Fibroblast of lung (primary cell): ENCODE results near the gene ASGR1. TPM values are rescaled to one million over a fixed set of nuclear protein-coding genes. Genes with fewer than 3 reads are reported as not detected.

Experiments
- DNase-seq, 2 donors: peaks; one replicate each; pipeline versions ENCODE4 v3.0.0 to v3.0.0-alpha.2; 2010; ENCODE audit warnings: low read depth in 2 of 2
- H2AFZ ChIP-seq: 2 replicates; pipeline ENCODE4 v1.5.1; 2012; ENCODE audit warnings: low read length, control low read depth, inconsistent platforms
- H3K27ac ChIP-seq: 2 replicates; pipeline ENCODE4 v1.5.1; 2011; ENCODE audit warnings: low read length, control low read depth; ENCODE audit not compliant: insufficient read depth
- H3K27me3 ChIP-seq: 2 replicates; pipeline ENCODE4 v1.5.1; 2011; ENCODE audit warnings: mild to moderate bottlenecking, low read length; ENCODE audit not compliant: control insufficient read depth, insufficient read depth
- H3K36me3 ChIP-seq: 2 replicates; pipeline ENCODE4 v1.5.1; 2011; ENCODE audit warnings: low read length; ENCODE audit not compliant: control insufficient read depth, insufficient read depth
- H3K4me1 ChIP-seq: 2 replicates; pipeline ENCODE4 v1.5.1; 2011; ENCODE audit warnings: low read length; ENCODE audit not compliant: control insufficient read depth, insufficient read depth; ENCODE audit errors: extremely low read depth
- H3K4me2 ChIP-seq: 2 replicates; pipeline ENCODE4 v1.5.1; 2011; ENCODE audit warnings: low read length, control low read depth; ENCODE audit not compliant: insufficient read depth; ENCODE audit errors: extremely low read depth
- H3K4me3 ChIP-seq, 4 experiments: fragments of 200-600 bp in 1 of 4; sonication (generic) in 1 of 4; replicated peaks in 1 of 4; 2 replicates each; pipeline ENCODE4 v1.5.1; 2011 to 2016; ENCODE audit warnings: low read length in 4 of 4, low read depth in 3 of 4, mild to moderate bottlenecking in 3 of 4, control low read depth in 2 of 4, inconsistent platforms in 1 of 4, mixed read lengths in 1 of 4; ENCODE audit not compliant: insufficient read depth in 1 of 4; ENCODE audit errors: control extremely low read depth in 1 of 4
- H3K79me2 ChIP-seq: 2 replicates; pipeline ENCODE4 v1.5.1; 2012; ENCODE audit warnings: mild to moderate bottlenecking, low read length, inconsistent platforms; ENCODE audit not compliant: control insufficient read depth, insufficient read depth
- H3K9ac ChIP-seq: 2 replicates; pipeline ENCODE4 v1.5.1; 2011; ENCODE audit warnings: mild to moderate bottlenecking, low read length, control low read depth; ENCODE audit not compliant: insufficient read depth
- H3K9me3 ChIP-seq: 2 replicates; pipeline ENCODE4 v1.5.1; 2012; ENCODE audit warnings: low read depth, low read length; ENCODE audit not compliant: control insufficient read depth, insufficient read depth
- H4K20me1 ChIP-seq: 2 replicates; pipeline ENCODE4 v1.5.1; 2011; ENCODE audit warnings: low read length; ENCODE audit not compliant: control insufficient read depth, insufficient read depth; ENCODE audit errors: extremely low read depth
- EZH2 ChIP-seq: IDR thresholded peaks from 2 replicates; pipeline ENCODE4 v1.5.1; 2012; ENCODE audit warnings: low read length, control low read depth, mild to moderate bottlenecking; ENCODE audit errors: missing control alignments
- polyA plus RNA-seq, 2 donors: library from polyadenylated mRNA; depleted of rRNA in 1 of 2; stranded (reverse) in 1 of 2; unstranded in 1 of 2; fragments of >200 nt; gene quantifications; 2 replicates each; pipeline ENCODE4 v1.2.1, GENCODE V29; 2011 to 2012; ENCODE audit warnings: missing spikeins in 1 of 2
- total RNA-seq: library from RNA; depleted of rRNA; stranded (reverse); fragments of >200 nt; gene quantifications from 2 replicates; pipeline ENCODE4 v1.2.1, GENCODE V29; 2014
- TF ChIP-seq, protein P1 (sequence below), 2 donors: IDR thresholded peaks in 1 of 2; conservative IDR thresholded peaks in 1 of 2; 1 replicate in 1 of 2; 2 replicates in 1 of 2; pipeline ENCODE4 v1.5.1; 2011 to 2012; ENCODE audit warnings: low read length in 2 of 2, control low read depth in 1 of 2, inconsistent platforms in 1 of 2, low read depth in 1 of 2, mild to moderate bottlenecking in 1 of 2

ASGR1 gene
- total and polyA plus RNA-seq, 2 donors (not counting 1 experiment from before 2014, with no cell fraction given): 0.14 to 0.66 TPM

DNA sequence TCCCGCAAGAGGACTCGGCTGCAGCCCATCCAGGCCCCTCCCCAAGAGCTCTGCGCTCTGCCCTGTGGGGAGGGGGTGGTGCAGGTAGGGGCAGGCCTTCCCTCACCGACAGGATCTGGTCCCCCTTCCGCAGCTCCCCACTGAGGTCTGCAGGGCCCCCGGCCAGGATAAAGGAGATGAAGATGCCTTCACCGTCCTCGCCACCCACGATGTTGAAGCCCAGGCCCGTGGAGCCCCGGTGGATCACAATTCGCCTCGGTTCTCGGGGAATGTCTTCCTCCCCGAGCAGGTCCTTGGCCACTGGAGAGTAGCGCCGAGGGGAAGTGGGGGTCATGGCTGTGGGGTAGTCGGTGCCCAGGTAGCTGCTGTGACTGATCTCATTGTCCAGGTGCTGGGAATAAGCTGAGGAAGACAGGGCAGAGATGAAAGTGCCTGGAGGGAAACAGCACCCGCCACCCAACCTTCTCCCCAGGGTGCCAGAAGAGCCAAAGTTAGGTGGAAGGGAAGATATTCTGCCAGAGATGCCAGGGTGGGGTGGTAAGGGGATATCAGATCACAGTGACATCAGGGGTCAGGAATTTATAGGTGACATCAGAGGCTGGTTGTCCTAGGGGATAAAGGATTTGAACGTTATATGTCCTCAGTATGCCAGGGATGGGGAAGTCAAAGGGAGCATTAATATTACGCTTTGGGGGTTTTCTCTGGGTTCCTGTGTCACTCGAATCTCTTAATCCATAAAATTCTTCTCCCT, 17.7 kb upstream of the ASGR1 start:
- no peak overlapping the region for H3K27ac ChIP-seq
- TF ChIP-seq, protein P1, sequence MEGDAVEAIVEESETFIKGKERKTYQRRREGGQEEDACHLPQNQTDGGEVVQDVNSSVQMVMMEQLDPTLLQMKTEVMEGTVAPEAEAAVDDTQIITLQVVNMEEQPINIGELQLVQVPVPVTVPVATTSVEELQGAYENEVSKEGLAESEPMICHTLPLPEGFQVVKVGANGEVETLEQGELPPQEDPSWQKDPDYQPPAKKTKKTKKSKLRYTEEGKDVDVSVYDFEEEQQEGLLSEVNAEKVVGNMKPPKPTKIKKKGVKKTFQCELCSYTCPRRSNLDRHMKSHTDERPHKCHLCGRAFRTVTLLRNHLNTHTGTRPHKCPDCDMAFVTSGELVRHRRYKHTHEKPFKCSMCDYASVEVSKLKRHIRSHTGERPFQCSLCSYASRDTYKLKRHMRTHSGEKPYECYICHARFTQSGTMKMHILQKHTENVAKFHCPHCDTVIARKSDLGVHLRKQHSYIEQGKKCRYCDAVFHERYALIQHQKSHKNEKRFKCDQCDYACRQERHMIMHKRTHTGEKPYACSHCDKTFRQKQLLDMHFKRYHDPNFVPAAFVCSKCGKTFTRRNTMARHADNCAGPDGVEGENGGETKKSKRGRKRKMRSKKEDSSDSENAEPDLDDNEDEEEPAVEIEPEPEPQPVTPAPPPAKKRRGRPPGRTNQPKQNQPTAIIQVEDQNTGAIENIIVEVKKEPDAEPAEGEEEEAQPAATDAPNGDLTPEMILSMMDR (conservative IDR thresholded peaks at IDR 0.05 in 1 of 2, IDR thresholded peaks at IDR 0.05 in 1 of 2; ENCODE audit: low read depth in 1 of 2, low read length in 2 of 2): no peak
- TF ChIP-seq EZH2: no peak
- no peaks in the 10 kb centered on the region for H3K9me3 ChIP-seq
- H3K4me3 ChIP-seq: no peak overlapping the region
- H3K27me3 ChIP-seq: no peaks in the 10 kb centered on the region
- H3K36me3 ChIP-seq: peaks cover 15% of the 10 kb centered on the region
- H4K20me1 ChIP-seq: no peaks in the 10 kb centered on the region
- DNase-seq: no peak
- no peak overlapping the region for H3K4me2 ChIP-seq
- H3K79me2 ChIP-seq: no peaks in the 10 kb centered on the region
- no peak overlapping the region for H3K9ac ChIP-seq
- no peak overlapping the region for H2AFZ ChIP-seq
- H3K4me1 ChIP-seq: no peaks in the 10 kb centered on the region

DNA sequence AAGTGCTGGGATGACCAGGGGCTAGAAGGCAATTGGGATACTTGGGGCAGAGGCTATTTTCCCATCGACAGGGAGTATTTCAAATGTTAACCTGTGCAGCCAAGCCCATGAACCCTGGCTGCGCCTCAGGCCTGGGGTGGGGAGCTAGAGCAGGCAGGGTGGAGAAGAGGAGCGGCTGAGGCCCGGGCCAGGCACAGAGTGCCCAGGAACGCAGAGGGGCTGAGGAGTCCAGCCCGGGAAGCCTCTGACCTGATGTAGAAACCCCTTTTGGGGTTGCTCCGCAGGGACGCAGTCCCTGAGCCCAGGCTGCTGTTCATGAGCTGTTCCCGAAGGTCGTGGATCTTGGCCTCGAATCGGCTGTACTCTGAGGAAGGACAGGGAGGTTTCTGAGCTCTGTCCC, 16.8 kb upstream of the ASGR1 start:
- no peak overlapping the region for H3K4me3 ChIP-seq
- no peaks in the 10 kb centered on the region for H3K79me2 ChIP-seq
- H4K20me1 ChIP-seq: no peaks in the 10 kb centered on the region
- peaks cover 17% of the 10 kb centered on the region for H3K36me3 ChIP-seq
- no peak overlapping the region for H2AFZ ChIP-seq
- no peak overlapping the region for H3K27ac ChIP-seq
- no peak overlapping the region for H3K9ac ChIP-seq
- H3K4me1 ChIP-seq: no peaks in the 10 kb centered on the region
- TF ChIP-seq, protein P1 (conservative IDR thresholded peaks at IDR 0.05 in 1 of 2, IDR thresholded peaks at IDR 0.05 in 1 of 2; ENCODE audit: low read depth in 1 of 2, low read length in 2 of 2): no peak
- TF ChIP-seq EZH2: no peak
- no peaks in the 10 kb centered on the region for H3K27me3 ChIP-seq
- H3K9me3 ChIP-seq: no peaks in the 10 kb centered on the region
- no peak for DNase-seq
- no peak overlapping the region for H3K4me2 ChIP-seq

DNA sequence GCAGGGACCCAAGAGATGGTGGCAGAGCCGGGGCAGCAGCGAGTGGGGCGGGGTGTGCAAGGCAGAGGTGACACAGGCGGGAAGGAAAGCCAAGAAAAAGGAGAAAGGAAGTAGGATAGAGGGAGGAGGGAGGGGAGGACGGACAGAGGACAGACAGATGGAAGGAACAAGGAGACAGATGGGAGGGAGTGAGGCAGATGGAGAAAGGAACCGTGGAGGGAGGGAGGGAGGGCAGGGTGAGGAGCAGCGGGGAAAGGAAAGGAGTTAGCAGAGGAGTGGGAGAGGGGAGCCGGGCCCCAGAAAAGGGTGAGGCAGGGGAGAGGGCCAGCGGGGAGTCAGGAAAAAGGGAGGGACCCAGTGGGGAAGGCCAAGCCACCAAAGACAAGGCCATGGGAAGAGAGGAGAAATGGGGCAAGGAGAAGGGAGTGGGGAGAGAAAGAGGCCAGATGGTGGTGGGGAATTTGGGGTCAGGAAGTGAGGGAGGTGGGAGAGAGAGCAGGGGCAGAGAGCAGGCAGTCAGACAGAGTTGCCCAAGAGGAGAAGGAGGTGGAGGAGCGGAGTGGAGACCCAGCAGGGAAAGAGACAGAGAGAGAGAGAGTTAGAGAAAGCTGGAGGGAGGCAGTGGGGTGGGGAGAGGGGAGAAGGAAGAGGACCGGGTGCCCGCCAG, 13.2 kb upstream of the ASGR1 start:
- H3K4me2 ChIP-seq: no peak overlapping the region
- H3K9me3 ChIP-seq: no peaks in the 10 kb centered on the region
- no peaks in the 10 kb centered on the region for H3K27me3 ChIP-seq
- no peak overlapping the region for H2AFZ ChIP-seq
- H3K4me1 ChIP-seq: no peaks in the 10 kb centered on the region
- no peak for DNase-seq
- H3K36me3 ChIP-seq: peaks cover 17% of the 10 kb centered on the region
- H3K27ac ChIP-seq: no peak overlapping the region
- H3K79me2 ChIP-seq: no peaks in the 10 kb centered on the region
- no peaks in the 10 kb centered on the region for H4K20me1 ChIP-seq
- no peak overlapping the region for H3K9ac ChIP-seq
- TF ChIP-seq, protein P1 (conservative IDR thresholded peaks at IDR 0.05 in 1 of 2, IDR thresholded peaks at IDR 0.05 in 1 of 2; ENCODE audit: low read depth in 1 of 2, low read length in 2 of 2): no peak
- TF ChIP-seq EZH2: no peak
- H3K4me3 ChIP-seq: no peak overlapping the region
